ENCODE measurements around the gene UTP3. TPM values are rescaled to one million over a fixed set of nuclear protein-coding genes. Genes with fewer than 3 reads are reported as not detected.

The UTP3 gene
- total RNA-seq, 1 donor: 14.5 TPM

DNA sequence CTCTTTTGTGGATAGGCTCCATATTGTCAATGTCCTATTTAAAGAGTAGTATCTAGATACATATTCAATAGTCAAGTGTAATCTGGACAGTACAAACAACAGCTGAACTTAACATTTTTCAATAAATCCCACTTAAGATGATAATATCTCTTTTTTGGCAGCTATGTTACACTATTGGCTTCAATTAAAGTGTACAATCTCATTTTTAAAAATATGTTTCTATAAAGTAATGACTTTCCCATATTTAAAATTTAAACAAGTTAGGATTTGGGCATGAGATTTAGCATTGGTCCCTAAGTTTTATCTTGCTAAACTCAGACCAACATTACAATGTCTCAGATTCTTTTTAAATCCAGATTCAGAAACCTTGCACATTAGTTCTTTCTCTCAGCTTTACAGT lies 14.1 kb upstream of the UTP3 start:
- DNase-seq (ENCODE audit: insufficient read length, low spot score, missing footprints): no peak
- Histone ChIP-seq H3K27me3 (ENCODE audit: insufficient read depth, low read length) (no peaks in the 10 kb centered on the region), H3K4me2 (ENCODE audit: insufficient read depth, low read length) (no peak overlapping the region), H3K4me1 (ENCODE audit: insufficient read depth, low read length) (peaks cover 10% of the 10 kb centered on the region), H4K20me1 (ENCODE audit: insufficient read depth, low read length) (no peaks in the 10 kb centered on the region), H2AFZ (ENCODE audit: low read length) (no peak overlapping the region), H3K4me3 (ENCODE audit: insufficient read depth, low read length) (no peak overlapping the region), H3K36me3 (ENCODE audit: insufficient read depth, low read length) (no peaks in the 10 kb centered on the region), H3K27ac (ENCODE audit: low read depth, low read length) (no peak overlapping the region), H3K9me3 (ENCODE audit: low read depth, low read length) (no peaks in the 10 kb centered on the region), H3K79me2 (ENCODE audit: insufficient read depth, low read length) (no peaks in the 10 kb centered on the region)
- TF ChIP-seq, protein P1, sequence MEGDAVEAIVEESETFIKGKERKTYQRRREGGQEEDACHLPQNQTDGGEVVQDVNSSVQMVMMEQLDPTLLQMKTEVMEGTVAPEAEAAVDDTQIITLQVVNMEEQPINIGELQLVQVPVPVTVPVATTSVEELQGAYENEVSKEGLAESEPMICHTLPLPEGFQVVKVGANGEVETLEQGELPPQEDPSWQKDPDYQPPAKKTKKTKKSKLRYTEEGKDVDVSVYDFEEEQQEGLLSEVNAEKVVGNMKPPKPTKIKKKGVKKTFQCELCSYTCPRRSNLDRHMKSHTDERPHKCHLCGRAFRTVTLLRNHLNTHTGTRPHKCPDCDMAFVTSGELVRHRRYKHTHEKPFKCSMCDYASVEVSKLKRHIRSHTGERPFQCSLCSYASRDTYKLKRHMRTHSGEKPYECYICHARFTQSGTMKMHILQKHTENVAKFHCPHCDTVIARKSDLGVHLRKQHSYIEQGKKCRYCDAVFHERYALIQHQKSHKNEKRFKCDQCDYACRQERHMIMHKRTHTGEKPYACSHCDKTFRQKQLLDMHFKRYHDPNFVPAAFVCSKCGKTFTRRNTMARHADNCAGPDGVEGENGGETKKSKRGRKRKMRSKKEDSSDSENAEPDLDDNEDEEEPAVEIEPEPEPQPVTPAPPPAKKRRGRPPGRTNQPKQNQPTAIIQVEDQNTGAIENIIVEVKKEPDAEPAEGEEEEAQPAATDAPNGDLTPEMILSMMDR (IDR thresholded peaks at IDR 0.05; ENCODE audit: extremely low read depth, low read depth, low read length): no peak

DNA sequence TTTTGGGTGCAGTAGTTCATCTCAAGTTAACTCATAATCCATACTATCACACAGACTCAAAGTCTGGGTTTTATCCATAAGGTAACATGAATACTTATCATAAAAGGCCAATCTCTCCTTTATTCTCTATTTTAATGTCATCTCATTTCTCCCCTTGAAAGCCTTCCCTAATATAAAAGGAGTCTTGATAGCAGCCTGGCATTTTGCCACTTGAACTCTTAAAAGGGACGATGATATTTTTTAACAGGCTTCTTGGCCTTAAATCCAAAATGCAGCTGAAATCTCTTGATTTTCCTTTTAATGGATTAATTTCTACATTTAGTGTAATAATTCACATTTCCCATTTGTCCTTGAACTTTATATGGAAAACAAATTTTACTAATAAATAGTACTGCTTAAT lies 13.6 kb upstream of the UTP3 start:
- DNase-seq (ENCODE audit: insufficient read length, low spot score, missing footprints): no peak
- TF ChIP-seq, protein P1 (IDR thresholded peaks at IDR 0.05; ENCODE audit: extremely low read depth, low read depth, low read length): no peak
- H3K27ac ChIP-seq (ENCODE audit: low read depth, low read length): no peak overlapping the region
- no peaks in the 10 kb centered on the region for H3K79me2 ChIP-seq (ENCODE audit: insufficient read depth, low read length)
- no peak overlapping the region for H3K4me2 ChIP-seq (ENCODE audit: insufficient read depth, low read length)
- H2AFZ ChIP-seq (ENCODE audit: low read length): no peak overlapping the region
- no peaks in the 10 kb centered on the region for H3K9me3 ChIP-seq (ENCODE audit: low read depth, low read length)
- H3K4me3 ChIP-seq (ENCODE audit: insufficient read depth, low read length): no peak overlapping the region
- H4K20me1 ChIP-seq (ENCODE audit: insufficient read depth, low read length): no peaks in the 10 kb centered on the region
- peaks cover 9% of the 10 kb centered on the region for H3K4me1 ChIP-seq (ENCODE audit: insufficient read depth, low read length)
- H3K27me3 ChIP-seq (ENCODE audit: insufficient read depth, low read length): no peaks in the 10 kb centered on the region
- H3K36me3 ChIP-seq (ENCODE audit: insufficient read depth, low read length): no peaks in the 10 kb centered on the region

DNA sequence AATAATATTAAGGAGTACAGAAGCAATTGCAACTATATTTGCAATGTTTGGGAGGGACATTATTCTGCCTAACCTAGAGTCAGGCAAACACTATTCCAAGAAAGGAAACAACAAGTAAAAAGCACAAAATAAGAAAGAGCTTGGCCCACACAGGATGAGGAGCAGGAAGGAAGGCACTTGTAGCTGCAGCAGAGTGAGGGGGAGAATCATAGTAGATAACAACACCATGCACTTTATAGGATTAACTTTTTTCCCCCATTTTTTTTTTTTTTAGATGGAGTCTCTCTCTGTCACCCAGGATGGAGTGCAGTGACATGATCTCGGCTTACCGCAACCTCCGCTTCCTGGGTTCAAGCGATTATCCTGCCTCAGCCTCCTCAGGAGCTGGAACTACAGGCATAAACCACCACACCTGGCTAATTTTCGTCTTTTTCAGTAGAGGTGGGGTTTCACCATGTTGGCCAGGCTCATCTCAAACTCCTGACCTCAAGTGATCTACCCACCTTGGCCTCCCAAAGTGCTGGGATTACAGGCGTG lies 11.7 kb upstream of the UTP3 start:
- TF ChIP-seq, protein P1 (IDR thresholded peaks at IDR 0.05; ENCODE audit: extremely low read depth, low read depth, low read length): no peak
- peak overlapping the region; percentile 22 for H3K4me2 ChIP-seq (ENCODE audit: insufficient read depth, low read length)

DNA sequence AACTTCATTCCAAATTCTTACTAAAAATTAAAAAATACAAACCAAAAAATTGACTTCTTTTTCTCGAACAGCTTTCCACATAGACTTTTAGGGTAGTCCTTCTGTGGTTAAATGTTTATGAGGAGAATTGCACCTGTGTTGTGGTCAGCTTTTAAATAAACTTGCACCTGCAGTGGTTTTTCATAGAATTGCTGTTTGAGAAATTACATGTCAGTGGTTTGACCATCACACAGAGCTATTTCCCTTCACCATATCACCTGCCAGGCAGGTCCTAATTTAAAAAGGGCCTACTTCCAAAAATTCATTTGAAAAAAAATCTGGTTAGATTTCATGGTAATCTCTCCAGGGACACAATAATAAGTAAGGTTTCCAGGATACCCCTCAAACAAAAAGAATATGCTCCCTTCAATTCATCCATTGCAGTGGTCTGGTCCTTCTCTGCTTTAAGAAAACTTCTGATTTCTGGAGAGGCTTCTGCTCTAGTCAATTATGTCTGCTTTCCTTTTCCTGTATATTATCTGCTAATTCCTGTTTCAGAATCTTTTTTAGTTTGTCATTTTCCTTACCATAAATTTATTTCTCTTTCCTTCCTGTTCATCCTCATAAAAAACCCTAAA lies 9.8 kb upstream of the UTP3 start:
- Histone ChIP-seq H2AFZ (ENCODE audit: low read length) (no peak overlapping the region), H3K79me2 (ENCODE audit: insufficient read depth, low read length) (no peaks in the 10 kb centered on the region), H3K27ac (ENCODE audit: low read depth, low read length) (no peak overlapping the region), H3K4me1 (ENCODE audit: insufficient read depth, low read length) (peaks cover 4% of the 10 kb centered on the region), H3K4me3 (ENCODE audit: insufficient read depth, low read length) (no peak overlapping the region), H3K36me3 (ENCODE audit: insufficient read depth, low read length) (no peaks in the 10 kb centered on the region), H4K20me1 (ENCODE audit: insufficient read depth, low read length) (no peaks in the 10 kb centered on the region), H3K4me2 (ENCODE audit: insufficient read depth, low read length) (no peak overlapping the region), H3K27me3 (ENCODE audit: insufficient read depth, low read length) (no peaks in the 10 kb centered on the region), H3K9me3 (ENCODE audit: low read depth, low read length) (no peaks in the 10 kb centered on the region)
- TF ChIP-seq, protein P1 (IDR thresholded peaks at IDR 0.05; ENCODE audit: extremely low read depth, low read depth, low read length): no peak
- no peak for DNase-seq (ENCODE audit: insufficient read length, low spot score, missing footprints)

More for the DNA sequence above, 11.7 kb upstream of the UTP3 start:
- H3K27me3 ChIP-seq (ENCODE audit: insufficient read depth, low read length): no peaks in the 10 kb centered on the region
- H3K36me3 ChIP-seq (ENCODE audit: insufficient read depth, low read length): no peaks in the 10 kb centered on the region
- H3K9me3 ChIP-seq (ENCODE audit: low read depth, low read length): no peaks in the 10 kb centered on the region
- H4K20me1 ChIP-seq (ENCODE audit: insufficient read depth, low read length): no peaks in the 10 kb centered on the region
- no peaks in the 10 kb centered on the region for H3K79me2 ChIP-seq (ENCODE audit: insufficient read depth, low read length)
- peak overlapping the region; percentile 62 for H3K27ac ChIP-seq (ENCODE audit: low read depth, low read length)
- H2AFZ ChIP-seq (ENCODE audit: low read length): no peak overlapping the region
- H3K4me1 ChIP-seq (ENCODE audit: insufficient read depth, low read length): peaks cover 4% of the 10 kb centered on the region
- no peak overlapping the region for H3K4me3 ChIP-seq (ENCODE audit: insufficient read depth, low read length)
- no peak for DNase-seq (ENCODE audit: insufficient read length, low spot score, missing footprints)
